Neuron (in vitro differentiated cells): ENCODE results near the gene GBP4.

Source experiments
- H2AFZ ChIP-seq: one replicate; pipeline ENCODE4 v1.6.1; 2013; ENCODE audit warnings: low read depth, mild to moderate bottlenecking, inconsistent platforms, low read length, moderate library complexity
- H3K27me3 ChIP-seq: one replicate; pipeline ENCODE4 v1.6.1; 2013; ENCODE audit warnings: low read length; ENCODE audit not compliant: insufficient read depth
- H3K36me3 ChIP-seq: one replicate; pipeline ENCODE4 v1.6.1; 2013; ENCODE audit warnings: low read length; ENCODE audit not compliant: insufficient read depth
- H3K4me1 ChIP-seq: one replicate; pipeline ENCODE4 v1.6.1; 2013; ENCODE audit warnings: low read length; ENCODE audit not compliant: insufficient read depth
- H3K4me3 ChIP-seq: 2 replicates; pipeline ENCODE4 v1.5.1; 2013; ENCODE audit warnings: mild to moderate bottlenecking, low read length, moderate library complexity
- H3K9me3 ChIP-seq: one replicate; pipeline ENCODE4 v1.6.1; 2013; ENCODE audit warnings: low read length

The GBP4 gene

DNA sequence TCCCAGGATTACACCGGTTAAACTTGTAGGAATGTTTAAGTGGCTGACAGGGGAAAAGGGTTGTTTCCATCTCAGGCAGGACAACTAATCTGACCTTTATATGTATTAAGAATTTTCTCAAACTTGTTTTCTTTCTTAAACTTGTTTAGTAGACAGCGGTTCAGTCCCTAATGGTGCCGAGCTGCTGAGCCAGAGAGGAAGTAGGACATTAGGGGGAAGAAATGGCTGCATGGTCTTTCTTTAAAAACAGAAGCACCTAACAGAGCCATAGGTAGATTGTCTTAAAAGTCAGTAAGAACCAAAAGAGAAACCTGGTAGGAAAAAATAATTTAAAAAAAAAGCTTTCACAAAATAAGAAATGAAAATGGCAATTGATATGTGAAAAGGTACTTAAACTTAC, 3.3 kb downstream of the GBP4 start:
- Histone ChIP-seq H3K4me3 (no peak overlapping the region), H3K4me1 (no peaks in the 10 kb centered on the region), H3K9me3 (no peaks in the 10 kb centered on the region), H3K36me3 (no peaks in the 10 kb centered on the region), H3K27me3 (no peaks in the 10 kb centered on the region), H2AFZ (no peak overlapping the region)

DNA sequence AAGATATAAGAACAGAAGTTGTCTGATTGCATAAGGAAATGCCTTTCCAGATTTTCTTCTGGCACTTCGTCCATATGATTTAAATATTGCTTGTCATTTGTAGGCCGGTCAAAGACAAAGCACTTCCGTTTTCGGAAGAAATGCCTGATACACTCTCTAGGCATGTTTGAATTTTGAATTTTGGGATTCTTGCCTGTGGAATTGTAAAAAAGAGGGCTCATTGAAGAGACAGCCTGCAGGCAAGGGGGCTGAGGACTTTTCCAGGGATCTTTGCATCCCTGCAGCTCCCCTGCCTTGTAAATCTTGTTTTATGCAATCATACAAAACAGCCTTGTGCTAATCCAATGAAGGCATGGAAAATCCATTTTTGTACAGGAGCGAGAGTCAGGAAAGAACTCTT, 7.4 kb downstream of the GBP4 start:
- Histone ChIP-seq H3K4me1 (no peaks in the 10 kb centered on the region), H3K27me3 (no peaks in the 10 kb centered on the region), H3K4me3 (no peak overlapping the region), H2AFZ (no peak overlapping the region), H3K36me3 (no peaks in the 10 kb centered on the region), H3K9me3 (no peaks in the 10 kb centered on the region)

DNA sequence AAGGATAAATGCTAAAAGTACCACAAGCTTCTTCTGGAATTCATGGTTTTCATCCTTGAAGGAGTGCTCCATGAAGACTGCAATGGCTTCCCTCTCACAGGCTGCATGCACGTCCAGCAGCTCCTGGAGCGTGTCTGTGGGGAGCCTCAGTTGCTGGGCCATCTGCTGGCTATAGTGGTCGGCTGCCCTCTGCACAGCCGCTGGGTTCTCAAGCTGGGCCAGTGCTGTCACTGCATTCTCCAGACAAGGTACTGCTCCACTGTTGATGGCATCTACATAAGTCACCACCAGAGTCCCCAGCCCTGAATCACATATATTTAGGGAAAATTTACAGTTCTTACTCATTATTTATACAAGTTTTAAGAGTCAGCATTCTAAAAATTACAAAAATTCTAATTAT, 8.7 kb downstream of the GBP4 start:
- H3K27me3 ChIP-seq = no peaks in the 10 kb centered on the region
- H2AFZ ChIP-seq = no peak overlapping the region
- no peak overlapping the region for H3K4me3 ChIP-seq
- no peaks in the 10 kb centered on the region for H3K36me3 ChIP-seq
- no peaks in the 10 kb centered on the region for H3K4me1 ChIP-seq
- H3K9me3 ChIP-seq = no peaks in the 10 kb centered on the region

DNA sequence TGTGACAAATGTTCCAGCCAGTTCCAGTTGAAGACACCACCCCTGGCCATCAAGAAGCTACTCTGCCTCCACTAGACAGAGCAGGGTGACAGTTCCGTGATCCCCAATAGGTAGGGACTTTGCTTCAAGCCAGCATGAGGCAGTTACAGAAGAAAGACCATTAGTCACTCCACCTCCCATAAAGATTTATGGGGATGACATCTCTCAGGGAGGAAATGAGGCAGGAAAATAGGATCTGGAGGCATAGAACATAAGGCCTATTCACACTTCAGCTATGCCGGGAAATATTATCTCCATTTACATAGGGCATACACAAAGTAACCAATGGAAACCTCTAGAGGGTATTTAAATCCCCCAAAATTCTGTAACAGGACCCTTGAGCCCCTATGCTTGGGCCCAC, 19.4 kb downstream of the GBP4 start:
- H3K9me3 ChIP-seq = no peaks in the 10 kb centered on the region
- H3K4me1 ChIP-seq = no peaks in the 10 kb centered on the region
- H3K4me3 ChIP-seq = no peak overlapping the region
- no peaks in the 10 kb centered on the region for H3K36me3 ChIP-seq
- H3K27me3 ChIP-seq = no peaks in the 10 kb centered on the region
- H2AFZ ChIP-seq = no peak overlapping the region

DNA sequence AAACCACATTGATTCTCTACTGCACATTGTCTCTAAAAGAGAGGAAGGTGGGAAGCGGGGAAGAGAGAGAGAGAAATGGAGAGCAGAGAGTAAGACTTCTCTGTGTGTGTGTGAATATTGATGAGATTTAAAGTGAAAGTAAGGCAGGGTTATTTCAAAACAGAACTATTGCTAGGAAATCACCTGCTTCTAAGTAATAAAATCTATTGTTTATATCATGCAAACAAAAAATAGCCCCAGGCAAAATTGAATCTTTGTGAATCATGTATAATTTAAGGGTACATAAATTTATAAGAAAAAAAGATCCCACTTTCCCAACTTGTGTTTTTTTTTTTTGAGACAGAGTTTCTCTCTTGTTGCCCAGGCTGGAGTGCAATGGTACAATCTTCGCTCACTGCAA, 21.8 kb downstream of the GBP4 start:
- no peaks in the 10 kb centered on the region for H3K4me1 ChIP-seq
- H2AFZ ChIP-seq = no peak overlapping the region
- no peaks in the 10 kb centered on the region for H3K27me3 ChIP-seq
- no peaks in the 10 kb centered on the region for H3K9me3 ChIP-seq
- no peaks in the 10 kb centered on the region for H3K36me3 ChIP-seq
- no peak overlapping the region for H3K4me3 ChIP-seq

DNA sequence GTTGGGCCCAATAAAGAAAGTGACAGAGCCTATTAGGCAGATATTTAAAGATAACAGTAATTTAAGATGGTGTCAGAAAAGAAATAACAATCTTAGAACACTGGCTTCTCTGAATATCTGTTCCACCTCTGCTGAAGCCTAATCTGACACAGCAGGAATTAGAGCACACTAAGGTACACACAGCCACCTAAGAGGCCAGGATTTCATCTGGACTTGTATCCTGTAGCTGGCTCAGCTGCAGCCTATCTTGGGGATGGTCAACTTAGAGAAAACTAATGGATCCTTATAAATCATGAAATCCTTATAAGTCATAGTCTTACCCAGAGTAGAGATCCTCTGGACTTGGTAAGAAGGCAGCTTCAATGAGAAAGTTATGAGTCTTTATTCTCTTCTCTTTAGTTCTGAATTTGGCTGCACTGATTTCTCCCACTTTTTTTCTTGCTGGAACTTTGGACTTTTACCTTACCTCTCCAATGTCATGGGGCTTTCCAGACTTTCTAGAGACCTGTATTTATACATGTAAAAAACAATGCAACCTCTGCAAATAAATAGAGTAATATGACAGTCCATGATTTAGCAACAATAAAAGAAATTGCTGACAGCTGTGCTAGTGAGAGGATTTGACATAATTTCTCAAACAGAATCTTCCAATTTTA, 23.0 kb downstream of the GBP4 start, which contains the start of gene GBP7:
TSS of gene GBP7 (minus strand) at position 403 of the 656 bp plus-strand sequence. CDS start 4,068 bp downstream, outside the sequence.
- Histone ChIP-seq H3K4me3 (no peak within 1 kb of the TSS), H3K4me1 (no peaks in the 10 kb centered on the region)

DNA sequence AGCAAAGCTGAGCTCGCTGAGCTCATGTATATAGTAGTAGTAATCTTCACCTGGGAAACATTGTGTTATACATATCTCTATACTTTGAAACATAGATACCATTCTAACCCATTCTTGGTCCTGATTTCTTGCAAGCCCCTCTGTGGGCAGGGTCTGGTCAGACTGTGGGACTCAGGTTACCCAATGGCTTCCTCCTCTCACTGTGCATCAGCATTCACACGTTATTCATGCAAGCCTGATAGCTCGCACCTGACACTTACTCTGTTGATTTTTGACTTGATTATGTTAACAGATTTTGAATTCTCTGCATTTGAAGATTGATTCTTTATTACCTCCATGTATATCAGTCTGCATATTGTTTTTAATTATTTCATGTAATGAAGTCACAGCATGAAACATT, 24.3 kb downstream of the GBP4 start:
- Histone ChIP-seq H3K9me3 (no peaks in the 10 kb centered on the region), H2AFZ (no peak overlapping the region), H3K4me3 (no peak overlapping the region), H3K36me3 (no peaks in the 10 kb centered on the region), H3K27me3 (no peaks in the 10 kb centered on the region), H3K4me1 (no peaks in the 10 kb centered on the region)

More for the DNA sequence above, 23.0 kb downstream of the GBP4 start, which contains the start of gene GBP7:
- Histone ChIP-seq H3K9me3 (no peaks in the 10 kb centered on the region), H3K36me3 (no peaks in the 10 kb centered on the region), H2AFZ (no peak within 1 kb of the TSS), H3K27me3 (no peaks in the 10 kb centered on the region)

DNA sequence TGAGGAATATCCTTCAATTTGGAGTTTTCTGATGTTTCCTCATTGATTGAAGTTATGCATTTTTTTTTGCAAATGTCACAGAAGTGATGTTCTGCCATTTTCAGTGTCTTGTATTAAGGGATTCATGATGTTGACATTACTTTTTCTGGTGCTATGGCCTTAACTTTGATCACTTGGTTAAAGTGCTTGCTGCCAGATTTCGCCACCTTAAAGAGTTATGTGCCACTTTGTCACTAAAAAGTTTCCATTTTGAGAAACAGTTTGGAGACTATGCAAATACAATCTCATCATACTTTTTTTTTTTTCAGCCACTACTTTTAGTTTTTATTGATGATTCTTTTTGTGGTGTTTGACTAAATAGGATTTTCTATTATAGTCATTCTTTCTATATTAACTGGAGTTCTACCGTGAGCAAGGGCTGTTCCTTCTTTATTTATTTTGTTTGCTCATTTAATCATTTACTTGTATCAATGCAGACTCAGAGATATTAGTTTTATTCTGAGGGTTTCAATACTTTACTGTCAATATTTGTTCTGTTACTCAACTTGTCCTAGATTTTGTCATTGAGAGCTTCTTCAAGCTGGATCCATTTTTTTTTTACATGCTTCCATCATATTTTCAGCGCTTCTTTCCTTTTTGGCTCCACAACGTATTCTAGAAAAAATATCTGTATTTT, 26.1 kb downstream of the GBP4 start:
- Histone ChIP-seq H3K4me3 (no peak overlapping the region), H3K9me3 (no peaks in the 10 kb centered on the region), H3K36me3 (no peaks in the 10 kb centered on the region), H3K27me3 (no peaks in the 10 kb centered on the region), H2AFZ (no peak overlapping the region), H3K4me1 (no peaks in the 10 kb centered on the region)

DNA sequence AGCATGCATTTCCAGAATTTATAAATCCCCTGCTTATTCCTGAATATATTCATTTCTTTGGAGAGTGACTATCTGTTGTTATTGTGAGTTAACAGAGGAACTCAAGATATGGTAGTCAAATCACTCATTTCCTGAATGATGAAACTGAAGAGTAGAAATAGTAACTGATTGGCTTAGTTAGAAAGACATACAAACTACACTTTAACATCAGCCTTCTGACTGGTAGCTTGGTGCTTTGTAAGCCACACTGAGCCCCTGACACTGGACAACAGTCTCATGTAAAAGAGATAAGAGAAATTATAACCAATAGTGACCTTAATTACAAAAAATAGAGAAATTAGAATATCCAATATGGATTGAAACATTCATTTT, 27.7 kb downstream of the GBP4 start:
- H3K4me3 ChIP-seq = no peak overlapping the region

DNA sequence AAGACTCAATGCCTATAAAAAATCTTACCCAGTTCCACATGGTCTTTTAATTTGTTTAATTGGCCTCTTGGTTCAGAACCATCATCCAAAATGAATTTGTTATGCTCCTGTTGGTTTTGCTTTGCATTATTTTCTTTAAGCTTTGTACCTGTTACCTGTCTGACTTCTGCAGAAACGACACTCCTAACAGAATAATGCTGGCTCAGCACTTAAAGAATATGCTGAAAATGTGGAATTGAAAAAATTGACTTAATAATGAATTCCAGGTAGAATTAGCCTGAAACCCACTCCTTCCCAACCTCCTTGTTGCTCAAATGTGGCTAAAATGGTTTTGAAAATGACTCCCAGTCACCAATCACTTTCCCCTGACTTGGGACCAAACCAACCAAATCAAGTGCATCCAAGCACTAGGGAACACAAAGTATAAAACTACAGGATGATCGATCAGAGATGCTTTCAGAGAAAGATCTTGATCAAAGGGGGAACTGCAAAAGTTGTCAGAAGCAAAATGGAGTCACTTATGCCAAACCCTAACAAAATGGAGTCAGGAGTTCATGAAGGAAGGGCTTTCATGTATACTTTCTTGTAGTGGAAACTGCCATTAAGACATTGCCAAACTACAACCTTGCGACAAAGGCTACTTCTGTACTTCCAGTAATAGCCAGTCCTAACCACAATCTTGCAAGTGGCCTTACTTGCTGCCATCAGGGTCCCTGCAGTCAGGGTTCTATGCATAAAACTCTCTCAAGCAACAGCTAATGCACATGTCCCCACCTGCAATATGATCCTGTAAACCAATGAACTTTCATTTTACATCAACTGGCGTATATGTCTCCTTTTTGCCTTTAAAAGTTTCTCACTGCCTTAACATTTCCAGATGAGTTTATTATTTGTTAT, 28.3 kb downstream of the GBP4 start:
- no peaks in the 10 kb centered on the region for H3K9me3 ChIP-seq
- no peak overlapping the region for H2AFZ ChIP-seq
- H3K27me3 ChIP-seq = no peaks in the 10 kb centered on the region
- H3K36me3 ChIP-seq = no peaks in the 10 kb centered on the region
- H3K4me1 ChIP-seq = no peaks in the 10 kb centered on the region
- H3K4me3 ChIP-seq = no peak overlapping the region

More for the DNA sequence above, 27.7 kb downstream of the GBP4 start:
- Histone ChIP-seq H3K9me3 (no peaks in the 10 kb centered on the region), H3K4me1 (no peaks in the 10 kb centered on the region), H2AFZ (no peak overlapping the region), H3K36me3 (no peaks in the 10 kb centered on the region), H3K27me3 (no peaks in the 10 kb centered on the region)

DNA sequence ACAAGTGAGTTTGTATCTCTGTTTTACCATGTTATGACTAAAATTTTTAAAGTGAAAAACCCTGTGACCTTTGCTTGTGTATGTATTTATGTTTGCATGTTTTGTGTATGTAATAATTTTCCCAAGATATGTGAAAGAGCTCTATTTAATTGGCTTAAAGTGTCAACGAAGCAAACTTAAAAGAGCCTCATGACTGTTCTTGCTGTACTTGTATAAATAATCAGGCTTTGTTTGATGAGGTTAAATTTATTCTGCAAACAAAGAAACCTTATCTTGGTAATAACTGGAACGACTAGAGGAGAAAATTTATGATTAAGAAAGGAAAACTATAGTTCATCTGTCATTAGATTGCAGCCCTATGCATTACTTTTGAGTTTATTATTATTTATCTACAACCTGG, 29.6 kb downstream of the GBP4 start:
- no peaks in the 10 kb centered on the region for H3K36me3 ChIP-seq
- H3K4me3 ChIP-seq = no peak overlapping the region
- H3K27me3 ChIP-seq = no peaks in the 10 kb centered on the region
- no peaks in the 10 kb centered on the region for H3K4me1 ChIP-seq
- no peaks in the 10 kb centered on the region for H3K9me3 ChIP-seq
- H2AFZ ChIP-seq = no peak overlapping the region

DNA sequence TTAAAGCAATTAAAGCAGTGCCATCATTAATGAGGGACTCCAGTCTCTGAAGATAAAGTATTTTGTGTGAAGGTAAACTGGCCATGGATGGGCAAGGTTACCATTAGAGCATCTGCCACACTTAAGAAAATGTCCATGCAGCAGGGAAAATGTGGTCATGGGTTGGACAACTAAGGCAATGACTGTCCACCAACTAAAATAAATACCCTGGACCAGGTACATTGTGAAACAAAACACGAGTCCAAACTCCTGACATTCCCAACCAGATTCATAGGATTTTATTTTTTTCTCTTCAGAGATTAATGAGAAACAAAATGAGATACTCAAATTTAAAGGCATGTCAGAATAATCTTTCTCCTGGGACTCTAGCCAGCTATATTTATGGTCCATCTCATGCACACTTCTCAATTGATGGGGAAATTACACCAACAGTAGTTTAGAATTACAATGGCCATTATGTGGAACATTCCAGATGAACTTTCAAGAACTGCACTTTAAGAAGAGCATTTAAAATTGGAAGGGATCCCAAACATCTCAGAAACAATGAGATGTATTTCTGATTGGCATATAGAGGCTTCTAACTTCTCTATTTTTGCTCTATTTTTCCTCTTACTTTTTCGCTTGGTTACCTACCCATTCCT, 31.0 kb downstream of the GBP4 start:
- no peak overlapping the region for H3K4me3 ChIP-seq
- H3K4me1 ChIP-seq = no peaks in the 10 kb centered on the region
- H3K9me3 ChIP-seq = no peaks in the 10 kb centered on the region
- no peaks in the 10 kb centered on the region for H3K27me3 ChIP-seq
- no peak overlapping the region for H2AFZ ChIP-seq
- no peaks in the 10 kb centered on the region for H3K36me3 ChIP-seq

DNA sequence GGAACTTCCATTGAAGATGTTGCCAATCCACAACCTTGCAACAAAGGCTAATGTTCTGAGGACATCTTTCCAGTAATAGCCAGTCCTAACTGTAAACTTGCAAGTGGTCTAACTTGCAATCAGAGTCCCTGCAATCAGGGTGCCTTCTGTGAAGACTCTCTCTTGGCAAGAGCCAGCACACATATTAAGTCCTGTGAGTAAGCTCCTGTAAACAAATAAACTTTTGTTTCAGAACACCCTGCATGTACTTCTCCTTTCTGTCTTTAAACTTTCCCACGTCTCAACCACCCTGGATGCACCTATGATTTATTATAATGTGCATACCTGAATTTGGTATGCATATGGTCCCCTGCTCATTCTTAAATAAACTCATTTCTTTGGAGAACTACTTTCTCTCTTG, 32.0 kb downstream of the GBP4 start:
- no peak overlapping the region for H2AFZ ChIP-seq
- H3K9me3 ChIP-seq = no peaks in the 10 kb centered on the region
- H3K36me3 ChIP-seq = no peaks in the 10 kb centered on the region
- H3K27me3 ChIP-seq = no peaks in the 10 kb centered on the region
- no peaks in the 10 kb centered on the region for H3K4me1 ChIP-seq
- H3K4me3 ChIP-seq = no peak overlapping the region
